ENCODE results near the gene LCAT.
A peak's percentile ranks its signal among the peaks of the same experiment; 100 is the strongest.
"Not testable (repeated sequence)": the region's sequence is repeated elsewhere in the genome, so short reads cannot be mapped to it uniquely, and the experiment has no call there.

LCAT gene

GRCh38 chr16:67946966-67947558 is 3.1 kb upstream of the LCAT start:
- no peak for DNase-seq

GRCh38 chr16:67946128-67946569 is 2.2 kb upstream of the LCAT start:
- DNase-seq = no peak

- DNase-seq = no peak
Observed at GRCh38 chr16:67945392-67945933, 1.5 kb upstream of the LCAT start.

DNA sequence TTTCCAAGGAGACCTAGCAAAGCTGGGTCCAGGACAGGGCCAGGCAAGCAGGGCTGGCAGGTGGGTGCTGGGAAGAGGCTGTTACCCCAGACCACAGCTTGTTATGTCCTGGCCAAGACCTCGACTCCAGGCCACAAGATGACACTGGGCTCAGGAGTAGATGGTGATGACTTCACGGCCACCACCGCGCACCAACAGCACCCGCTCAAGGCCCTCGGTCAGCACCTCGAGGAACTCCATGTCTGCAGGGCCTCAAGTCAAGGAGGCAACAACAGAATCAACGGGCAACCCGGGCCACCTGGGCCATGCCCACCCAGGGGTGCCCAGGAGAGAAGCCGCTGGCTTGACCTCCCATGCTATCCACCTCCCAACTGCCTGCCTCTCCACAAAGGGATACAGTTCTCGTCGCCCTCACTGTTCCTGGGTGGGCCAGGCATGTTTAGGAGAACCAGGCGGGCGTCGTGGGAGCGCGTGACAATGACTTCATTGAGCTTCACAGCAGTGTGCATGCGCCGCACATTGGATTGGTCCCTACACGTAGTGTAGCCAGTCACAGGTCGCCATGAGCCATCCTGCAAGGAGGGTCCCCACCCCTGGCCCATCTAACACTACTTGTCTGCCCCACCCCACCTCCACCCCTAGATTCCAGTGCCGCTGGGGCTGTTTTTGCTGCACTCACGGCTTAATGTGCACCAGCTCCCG is 921 bp upstream of the LCAT start:
- no peak for DNase-seq

DNA sequence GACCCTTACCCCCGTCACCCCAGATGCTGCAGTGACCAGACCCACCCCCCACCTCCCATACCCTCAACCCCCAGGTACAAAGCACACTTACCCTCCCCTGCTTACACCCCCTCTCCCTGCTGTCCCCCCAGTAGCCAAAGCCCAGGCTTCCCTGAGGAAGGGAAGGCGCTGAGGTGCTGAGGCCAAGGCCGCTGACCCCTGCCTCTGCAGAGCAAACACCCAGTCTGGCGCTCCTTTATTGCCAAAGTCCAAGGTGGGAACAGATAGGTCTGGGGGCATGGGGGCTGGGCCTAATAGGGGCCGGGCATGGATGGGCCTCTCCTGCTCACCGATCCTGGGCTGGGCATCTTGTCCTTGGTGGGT is 683 bp downstream of the LCAT start:
- no peak for DNase-seq

DNA sequence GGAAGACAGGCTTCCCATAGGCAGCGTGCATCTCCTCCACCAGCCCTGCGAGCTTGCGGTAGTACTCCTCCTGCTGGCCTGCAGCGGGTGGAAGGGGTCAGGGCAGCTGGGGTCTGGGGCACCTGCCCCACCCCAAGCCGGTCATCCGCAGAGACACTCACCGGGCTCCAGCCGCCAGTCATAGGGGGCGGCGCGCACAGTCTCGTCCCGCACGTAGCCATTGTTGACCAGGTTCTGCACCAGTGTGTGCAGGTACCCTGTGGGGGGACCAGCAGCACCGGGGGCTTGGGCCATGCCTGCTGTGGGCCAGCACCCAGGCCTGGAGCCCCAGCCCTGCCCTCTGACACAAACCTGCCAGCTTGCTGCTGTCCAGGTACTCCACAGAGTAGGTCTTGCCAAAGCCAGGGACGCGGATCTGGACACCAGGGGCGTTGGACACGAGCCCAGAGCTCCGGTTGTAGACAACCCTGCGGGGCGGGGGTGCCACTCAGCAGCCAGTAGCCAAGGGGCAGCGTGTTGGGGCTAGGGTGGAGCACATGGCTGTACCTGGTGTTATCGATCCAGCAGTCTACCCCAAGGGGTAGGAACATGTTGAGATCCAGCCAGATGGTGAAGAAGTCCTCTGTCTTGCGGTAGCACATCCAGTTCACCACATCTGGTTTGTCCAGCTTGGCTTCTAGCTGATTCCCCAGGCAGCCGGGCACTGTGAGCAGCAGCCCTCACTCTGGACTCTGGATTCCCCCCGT is 1.2 kb downstream of the LCAT start:
- no peak for DNase-seq

DNA sequence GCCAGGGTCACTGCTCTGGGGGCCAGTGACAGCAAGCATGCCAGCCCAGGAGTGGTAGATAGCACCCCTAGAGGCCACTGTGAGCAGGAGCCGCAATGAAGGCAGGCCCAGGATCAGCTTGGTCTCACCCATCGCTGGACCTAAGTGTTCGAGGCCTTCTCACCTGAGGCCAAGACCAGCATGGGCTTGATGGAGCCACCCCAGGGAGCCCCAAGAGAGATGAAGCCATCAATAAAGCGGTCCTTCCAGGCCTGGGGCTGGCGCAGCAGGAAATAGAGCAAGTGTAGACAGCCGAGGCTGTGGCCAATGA is 1.8 kb downstream of the LCAT start:
- no peak for DNase-seq

GRCh38 chr16:67941469-67942199 is 2.3 kb downstream of the LCAT start:
- no peak for DNase-seq

DNA sequence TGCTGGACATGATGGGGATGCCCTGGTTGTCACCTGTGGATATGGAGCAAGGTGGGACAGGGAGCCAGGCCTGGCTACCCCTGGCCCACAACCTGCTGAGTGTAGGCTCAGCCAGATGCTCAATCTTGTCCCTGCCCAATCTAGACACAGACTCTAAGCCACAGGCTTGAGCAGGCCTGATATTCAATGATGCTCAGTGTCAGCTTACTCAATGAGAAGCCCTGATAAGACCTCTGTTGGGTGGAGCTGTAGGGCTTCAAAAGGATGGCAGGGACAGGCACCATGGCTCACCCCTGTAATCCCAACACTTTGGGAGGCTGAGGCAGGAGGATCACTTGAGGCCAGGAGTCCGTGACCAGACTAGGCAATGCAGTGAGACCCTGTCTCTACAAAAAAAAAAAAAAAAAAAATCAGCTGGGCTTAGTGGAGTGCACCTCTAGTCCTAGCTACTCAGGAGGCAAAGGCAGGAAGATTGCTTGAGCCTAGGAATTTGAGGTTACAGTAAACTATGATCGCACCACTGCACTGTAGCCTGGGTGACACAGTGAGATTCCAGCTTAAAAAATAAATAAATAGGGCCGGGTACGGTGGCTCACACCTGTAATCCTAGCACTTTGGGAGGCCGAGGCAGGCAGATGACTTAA is 3.4 kb downstream of the LCAT start:
- no peak for DNase-seq

GRCh38 chr16:67939507-67940445 is 4.1 kb downstream of the LCAT start:
- peak; percentile 80 for DNase-seq

DNA sequence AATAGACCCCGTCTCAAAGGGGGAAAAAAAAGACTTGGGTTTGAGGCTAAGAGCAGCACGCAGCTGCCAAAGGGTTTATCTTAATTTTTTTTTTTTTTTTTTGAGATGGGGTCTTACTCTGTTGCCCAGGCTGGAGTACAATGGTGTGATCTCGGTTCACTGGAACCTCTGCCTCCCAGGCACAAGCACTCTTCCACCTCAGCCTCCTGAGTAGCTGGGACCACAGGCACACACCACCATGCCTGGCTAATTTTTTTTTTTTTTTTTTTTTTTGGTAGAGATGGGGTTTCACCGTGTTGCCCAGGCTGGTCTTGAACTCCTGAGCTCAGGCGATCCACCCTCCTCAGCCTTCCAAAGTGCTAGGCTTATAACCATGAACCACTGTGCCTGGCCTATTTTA is 6.2 kb downstream of the LCAT start:
- not testable (repeated sequence) for DNase-seq

DNA sequence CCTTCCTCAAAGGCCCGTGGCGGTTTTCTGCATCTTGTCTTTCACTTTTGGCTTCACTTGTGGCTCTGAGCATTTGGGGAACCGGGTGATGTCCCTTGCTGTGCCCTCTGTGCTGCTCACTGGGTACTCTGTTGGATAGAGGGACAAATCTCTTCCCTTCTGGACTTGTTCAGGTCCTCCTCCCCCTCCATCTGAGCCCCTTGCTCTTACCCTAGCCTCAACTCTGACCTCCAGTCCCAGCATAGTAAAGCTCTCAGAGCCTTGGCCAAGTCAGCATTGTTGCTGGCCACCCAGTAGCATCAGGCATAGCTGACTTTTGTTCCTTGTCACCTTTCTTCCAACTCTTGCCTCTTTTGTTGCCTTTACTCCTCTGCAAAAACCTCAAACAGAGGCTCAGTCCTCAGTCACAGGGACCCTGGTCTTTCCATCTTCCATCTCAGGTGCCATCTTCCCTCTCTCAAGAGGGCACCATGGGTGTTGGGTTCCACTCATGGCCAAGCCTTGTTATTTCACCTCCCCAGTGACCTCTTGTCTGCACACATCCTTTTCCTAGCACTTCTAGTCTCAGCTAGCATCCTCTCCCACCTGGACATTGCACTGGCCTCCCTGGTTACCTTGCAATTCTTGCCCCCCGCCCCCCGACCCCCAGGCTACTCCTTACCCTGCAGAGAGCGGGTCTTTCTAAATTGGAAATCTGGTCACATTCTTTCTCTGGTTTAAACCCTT is 6.9 kb downstream of the LCAT start:
- DNase-seq = no peak

- DNase-seq = peak; percentile 82
Observed at GRCh38 chr16:67936124-67936879, 7.6 kb downstream of the LCAT start, which contains the start of gene PSMB10. PSMB10 (minus strand) TSS chr16:67936850; CDS start chr16:67936749, 101 bp downstream.

DNA sequence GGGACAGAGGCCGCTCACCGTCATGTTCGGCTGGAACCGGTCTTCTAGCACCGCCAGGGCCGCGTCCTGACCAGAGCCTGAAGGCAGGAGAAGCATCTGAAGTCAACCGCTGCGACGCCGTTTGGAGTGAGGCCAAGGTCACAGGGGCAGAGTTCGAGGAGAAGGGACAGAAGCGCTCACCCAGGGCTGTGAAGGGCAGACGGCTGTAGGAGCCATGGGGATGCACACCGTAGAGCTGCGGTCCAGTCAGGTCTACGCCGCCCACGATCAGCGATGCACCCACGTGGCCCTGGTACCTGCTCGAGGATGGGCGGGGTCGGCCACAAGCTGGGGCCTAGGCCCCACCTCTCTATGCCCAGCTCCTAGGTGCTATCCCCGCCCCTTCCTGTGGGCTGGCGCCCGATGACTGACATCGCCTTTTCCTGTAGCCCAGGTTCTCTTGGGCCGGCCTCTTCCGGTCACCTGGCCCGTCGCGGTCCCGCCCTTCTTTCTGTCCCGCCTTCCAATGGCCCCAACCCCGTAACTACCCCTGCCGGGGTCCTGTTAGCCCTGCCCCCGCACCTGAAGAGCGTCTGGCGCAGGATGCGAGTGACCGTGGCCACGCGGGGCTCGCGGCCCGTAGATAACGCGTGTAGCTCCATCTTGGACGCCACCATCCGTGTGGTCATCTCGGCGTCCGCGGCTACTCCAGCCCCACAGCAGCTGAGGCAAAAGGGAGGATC is 8.4 kb downstream of the LCAT start:
- peak; percentile 94 for DNase-seq

- no peak for DNase-seq
Observed at GRCh38 chr16:67935101-67935401, 8.9 kb downstream of the LCAT start.

GRCh38 chr16:67934306-67935100 is 9.4 kb downstream of the LCAT start:
- DNase-seq = no peak

- DNase-seq = no peak
Observed at GRCh38 chr16:67933805-67934204, 10.1 kb downstream of the LCAT start.

GRCh38 chr16:67932462-67932840 is 11.5 kb downstream of the LCAT start:
- no peak for DNase-seq
